Hepatocyte (in vitro differentiated cells): ENCODE results near the gene IRX5. TPM values are rescaled to one million over a fixed set of nuclear protein-coding genes. Genes with fewer than 3 reads are reported as not detected.

Experiments
- DNase-seq: peaks from one replicate; pipeline ENCODE4 v3.0.0-alpha.2; 2016; ENCODE audit warnings: low spot score
- H2AFZ ChIP-seq: fragments of 200-600 bp; sonication (generic); 2 replicates; pipeline ENCODE4 v1.6.0; 2016; ENCODE audit warnings: antibody characterized with exemption, mild to moderate bottlenecking
- H3K27ac ChIP-seq: fragments of 200-600 bp; sonication (generic); 2 replicates; pipeline ENCODE4 v1.5.1; 2016; ENCODE audit warnings: mild to moderate bottlenecking
- H3K27me3 ChIP-seq: fragments of 200-600 bp; sonication (generic); 2 replicates; pipeline ENCODE4 v1.6.1; 2016
- H3K36me3 ChIP-seq: fragments of 200-600 bp; sonication (generic); replicated peaks from 2 replicates; pipeline ENCODE4 v1.5.1; 2016; ENCODE audit warnings: low read depth; ENCODE audit not compliant: insufficient read depth
- H3K4me1 ChIP-seq: fragments of 200-600 bp; sonication (generic); 2 replicates; pipeline ENCODE4 v1.5.1; 2016; ENCODE audit warnings: mild to moderate bottlenecking, moderate library complexity; ENCODE audit not compliant: insufficient read depth
- H3K4me2 ChIP-seq: fragments of 200-600 bp; sonication (generic); 2 replicates; pipeline ENCODE4 v1.6.0; 2016
- H3K4me3 ChIP-seq: fragments of 200-600 bp; sonication (generic); 2 replicates; pipeline ENCODE4 v1.5.1; 2016; ENCODE audit warnings: mild to moderate bottlenecking
- H3K79me2 ChIP-seq: fragments of 200-600 bp; sonication (generic); 2 replicates; pipeline ENCODE4 v1.6.0; 2017; ENCODE audit warnings: mild to moderate bottlenecking
- H3K9me2 ChIP-seq: fragments of 200-600 bp; sonication (generic); replicated peaks from 2 replicates; pipeline ENCODE4 v1.6.0; 2017; ENCODE audit warnings: mild to moderate bottlenecking; ENCODE audit not compliant: insufficient read depth
- H3K9me3 ChIP-seq: fragments of 200-600 bp; sonication (generic); 2 replicates; pipeline ENCODE4 v1.5.1; 2016; ENCODE audit warnings: low read depth, mild to moderate bottlenecking
- H4K20me1 ChIP-seq: fragments of 200-600 bp; sonication (generic); 2 replicates; pipeline ENCODE4 v1.6.0; 2016; ENCODE audit warnings: mild to moderate bottlenecking; ENCODE audit not compliant: insufficient read depth, poor library complexity, severe bottlenecking
- EZH2 ChIP-seq: fragments of 200-600 bp; sonication (generic); IDR thresholded peaks from 2 replicates; pipeline ENCODE4 v1.6.1; 2016; ENCODE audit warnings: antibody characterized with exemption, mild to moderate bottlenecking, borderline replicate concordance
- EZH2phosphoT487 ChIP-seq: fragments of 200-600 bp; sonication (generic); IDR thresholded peaks from one replicate; pipeline ENCODE4 v1.6.1; 2018; ENCODE audit warnings: antibody characterized with exemption, mild to moderate bottlenecking, low read depth, moderate library complexity; ENCODE audit not compliant: unreplicated experiment, severe bottlenecking
- WGBS: methylation state at CpG from one replicate; pipeline ENCODE4 v1.1.6; 2016; ENCODE audit warnings: low lambda C conversion rate; ENCODE audit errors: missing lambda C conversion rate; 5-methylcytosine and 5-hydroxymethylcytosine counted together
- polyA plus RNA-seq: library from polyadenylated mRNA; unstranded; fragments of >200 nt; fragmentation: Nextera tagmentation; extraction: Ambion mirVana; gene quantifications from 2 replicates; pipeline ENCODE4 v1.2.1, GENCODE V29; 2016
- total RNA-seq: library from RNA; depleted of rRNA; stranded (reverse); fragments of >200 nt; gene quantifications from 2 replicates; pipeline ENCODE4 v1.2.3, GENCODE V29; 2014
- TF ChIP-seq, protein P1 (sequence below): fragments of 200-600 bp; sonication (generic); IDR thresholded peaks from 2 replicates; pipeline ENCODE4 v1.5.1; 2016; ENCODE audit warnings: antibody characterized with exemption, mild to moderate bottlenecking; ENCODE audit not compliant: poor library complexity

Gene IRX5
- total and polyA plus RNA-seq, 2 experiments from 2014 or later = 1.7 to 3.2 TPM

GRCh38 chr16:54942353-54942943, 11.8 kb downstream of the IRX5 start:
- WGBS = 98% methylated on average over 2 of the region's 2 CpGs
- Histone ChIP-seq H2AFZ (no peak overlapping the region), H3K4me3 (no peak overlapping the region), H3K4me2 (no peak overlapping the region), H3K9me2 (no peaks in the 10 kb centered on the region), H3K4me1 (peaks cover 12% of the 10 kb centered on the region), H3K36me3 (no peaks in the 10 kb centered on the region), H3K27me3 (peaks cover 59% of the 10 kb centered on the region), H3K79me2 (no peaks in the 10 kb centered on the region), H3K27ac (no peak overlapping the region), H3K9me3 (no peaks in the 10 kb centered on the region), H4K20me1 (no peaks in the 10 kb centered on the region)
- DNase-seq = no peak
- TF ChIP-seq, protein P1, sequence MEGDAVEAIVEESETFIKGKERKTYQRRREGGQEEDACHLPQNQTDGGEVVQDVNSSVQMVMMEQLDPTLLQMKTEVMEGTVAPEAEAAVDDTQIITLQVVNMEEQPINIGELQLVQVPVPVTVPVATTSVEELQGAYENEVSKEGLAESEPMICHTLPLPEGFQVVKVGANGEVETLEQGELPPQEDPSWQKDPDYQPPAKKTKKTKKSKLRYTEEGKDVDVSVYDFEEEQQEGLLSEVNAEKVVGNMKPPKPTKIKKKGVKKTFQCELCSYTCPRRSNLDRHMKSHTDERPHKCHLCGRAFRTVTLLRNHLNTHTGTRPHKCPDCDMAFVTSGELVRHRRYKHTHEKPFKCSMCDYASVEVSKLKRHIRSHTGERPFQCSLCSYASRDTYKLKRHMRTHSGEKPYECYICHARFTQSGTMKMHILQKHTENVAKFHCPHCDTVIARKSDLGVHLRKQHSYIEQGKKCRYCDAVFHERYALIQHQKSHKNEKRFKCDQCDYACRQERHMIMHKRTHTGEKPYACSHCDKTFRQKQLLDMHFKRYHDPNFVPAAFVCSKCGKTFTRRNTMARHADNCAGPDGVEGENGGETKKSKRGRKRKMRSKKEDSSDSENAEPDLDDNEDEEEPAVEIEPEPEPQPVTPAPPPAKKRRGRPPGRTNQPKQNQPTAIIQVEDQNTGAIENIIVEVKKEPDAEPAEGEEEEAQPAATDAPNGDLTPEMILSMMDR = no peak
- TF ChIP-seq EZH2phosphoT487 = no peak
- TF ChIP-seq EZH2 = no peak

GRCh38 chr16:54944002-54944401, 13.3 kb downstream of the IRX5 start:
- H4K20me1 ChIP-seq = no peaks in the 10 kb centered on the region
- H3K4me2 ChIP-seq = no peak overlapping the region
- H3K36me3 ChIP-seq = no peaks in the 10 kb centered on the region
- 50% methylated on average over 1 of the region's 1 CpG for WGBS
- TF ChIP-seq, protein P1 = no peak
- no peak for DNase-seq
- H3K9me3 ChIP-seq = no peaks in the 10 kb centered on the region
- peaks cover 43% of the 10 kb centered on the region for H3K27me3 ChIP-seq
- no peak overlapping the region for H3K27ac ChIP-seq
- H3K4me1 ChIP-seq = no peaks in the 10 kb centered on the region
- no peak overlapping the region for H3K4me3 ChIP-seq
- no peak overlapping the region for H2AFZ ChIP-seq
- H3K79me2 ChIP-seq = no peaks in the 10 kb centered on the region
- no peaks in the 10 kb centered on the region for H3K9me2 ChIP-seq

GRCh38 chr16:54945063-54945462, 14.4 kb downstream of the IRX5 start:
- no peak for DNase-seq
- Histone ChIP-seq H2AFZ (no peak overlapping the region), H3K9me2 (no peaks in the 10 kb centered on the region), H3K79me2 (no peaks in the 10 kb centered on the region), H3K27ac (no peak overlapping the region), H3K36me3 (no peaks in the 10 kb centered on the region), H3K4me2 (no peak overlapping the region), H3K27me3 (peaks cover 32% of the 10 kb centered on the region), H3K4me3 (no peak overlapping the region), H3K4me1 (no peaks in the 10 kb centered on the region), H4K20me1 (no peaks in the 10 kb centered on the region), H3K9me3 (no peaks in the 10 kb centered on the region)
- 88% methylated on average over 7 of the region's 7 CpGs for WGBS
- no peak for TF ChIP-seq EZH2
- TF ChIP-seq EZH2phosphoT487 = no peak
- TF ChIP-seq, protein P1 = no peak

DNA sequence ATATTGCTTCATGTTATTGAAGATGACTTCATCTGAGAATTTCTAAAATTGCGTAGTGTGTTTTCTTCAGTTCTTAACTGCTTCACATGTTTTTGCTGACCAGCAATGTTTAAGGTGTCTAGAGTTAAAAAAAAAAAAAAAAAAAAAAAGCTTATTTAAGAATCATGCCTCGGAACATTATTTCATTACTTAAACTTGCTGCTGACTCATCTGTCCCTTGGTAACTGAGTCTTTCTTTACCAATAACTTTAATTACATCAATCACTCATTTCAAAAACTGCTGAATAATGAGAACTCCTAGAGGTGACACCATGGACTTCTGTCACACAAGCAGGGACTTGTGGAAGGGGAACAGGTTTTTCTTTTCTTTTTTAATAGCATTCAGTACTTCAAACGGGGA, 16.2 kb downstream of the IRX5 start:
- 83% methylated on average over 3 of the region's 3 CpGs for WGBS
- Histone ChIP-seq H3K36me3 (no peaks in the 10 kb centered on the region), H3K27me3 (peaks cover 25% of the 10 kb centered on the region), H3K27ac (no peak overlapping the region), H3K4me1 (no peaks in the 10 kb centered on the region), H3K9me3 (no peaks in the 10 kb centered on the region), H3K4me2 (no peak overlapping the region), H4K20me1 (no peaks in the 10 kb centered on the region), H3K4me3 (no peak overlapping the region), H3K9me2 (no peaks in the 10 kb centered on the region), H2AFZ (no peak overlapping the region), H3K79me2 (no peaks in the 10 kb centered on the region)
- TF ChIP-seq EZH2phosphoT487 (no peak), EZH2 (no peak)
- TF ChIP-seq, protein P1 = no peak
- DNase-seq = no peak
